Measurements from ENCODE around the gene NTF3.

DNA sequence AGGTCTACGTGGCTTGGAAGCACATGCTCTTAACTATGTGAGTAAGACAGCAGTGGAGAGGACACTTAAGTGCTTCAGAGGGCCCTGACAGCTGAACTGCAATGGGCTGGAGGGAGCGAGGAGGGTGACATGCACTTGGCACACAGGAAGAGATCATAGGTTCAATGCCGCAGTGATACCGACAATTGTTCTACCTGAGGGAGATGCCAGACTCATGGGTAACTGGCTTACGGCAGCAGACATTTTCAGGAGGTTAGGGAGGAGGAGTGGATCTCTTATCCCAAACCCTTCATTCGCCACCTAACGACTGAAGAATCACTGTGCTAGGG lies 68.4 kb downstream of the NTF3 start:
- TF ChIP-seq, protein P1, sequence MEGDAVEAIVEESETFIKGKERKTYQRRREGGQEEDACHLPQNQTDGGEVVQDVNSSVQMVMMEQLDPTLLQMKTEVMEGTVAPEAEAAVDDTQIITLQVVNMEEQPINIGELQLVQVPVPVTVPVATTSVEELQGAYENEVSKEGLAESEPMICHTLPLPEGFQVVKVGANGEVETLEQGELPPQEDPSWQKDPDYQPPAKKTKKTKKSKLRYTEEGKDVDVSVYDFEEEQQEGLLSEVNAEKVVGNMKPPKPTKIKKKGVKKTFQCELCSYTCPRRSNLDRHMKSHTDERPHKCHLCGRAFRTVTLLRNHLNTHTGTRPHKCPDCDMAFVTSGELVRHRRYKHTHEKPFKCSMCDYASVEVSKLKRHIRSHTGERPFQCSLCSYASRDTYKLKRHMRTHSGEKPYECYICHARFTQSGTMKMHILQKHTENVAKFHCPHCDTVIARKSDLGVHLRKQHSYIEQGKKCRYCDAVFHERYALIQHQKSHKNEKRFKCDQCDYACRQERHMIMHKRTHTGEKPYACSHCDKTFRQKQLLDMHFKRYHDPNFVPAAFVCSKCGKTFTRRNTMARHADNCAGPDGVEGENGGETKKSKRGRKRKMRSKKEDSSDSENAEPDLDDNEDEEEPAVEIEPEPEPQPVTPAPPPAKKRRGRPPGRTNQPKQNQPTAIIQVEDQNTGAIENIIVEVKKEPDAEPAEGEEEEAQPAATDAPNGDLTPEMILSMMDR (IDR thresholded peaks at IDR 0.05 in 4 of 5, conservative IDR thresholded peaks at IDR 0.05 in 1 of 5), result no peak
- no peak for TF ChIP-seq POLR2A (IDR thresholded peaks at IDR 0.05)

Data from gastrocnemius medialis (tissue), 4 donors.